GM18870 (cell line): ENCODE measurements around the gene NT5DC3.
"Not testable (repeated sequence)": the region's sequence is repeated elsewhere in the genome, so short reads cannot be mapped to it uniquely, and the experiment has no call there.

Experiments
- ATAC-seq: cut with Tn5 transposase; IDR thresholded peaks from one replicate; pipeline ENCODE4 v1.9.1; 2021; ENCODE audit warnings: moderate library complexity; ENCODE audit not compliant: unreplicated experiment

NT5DC3 gene

GRCh38 chr12:103855896-103856657 is 15.0 kb upstream of the NT5DC3 start:
- ATAC-seq, result no peak

DNA sequence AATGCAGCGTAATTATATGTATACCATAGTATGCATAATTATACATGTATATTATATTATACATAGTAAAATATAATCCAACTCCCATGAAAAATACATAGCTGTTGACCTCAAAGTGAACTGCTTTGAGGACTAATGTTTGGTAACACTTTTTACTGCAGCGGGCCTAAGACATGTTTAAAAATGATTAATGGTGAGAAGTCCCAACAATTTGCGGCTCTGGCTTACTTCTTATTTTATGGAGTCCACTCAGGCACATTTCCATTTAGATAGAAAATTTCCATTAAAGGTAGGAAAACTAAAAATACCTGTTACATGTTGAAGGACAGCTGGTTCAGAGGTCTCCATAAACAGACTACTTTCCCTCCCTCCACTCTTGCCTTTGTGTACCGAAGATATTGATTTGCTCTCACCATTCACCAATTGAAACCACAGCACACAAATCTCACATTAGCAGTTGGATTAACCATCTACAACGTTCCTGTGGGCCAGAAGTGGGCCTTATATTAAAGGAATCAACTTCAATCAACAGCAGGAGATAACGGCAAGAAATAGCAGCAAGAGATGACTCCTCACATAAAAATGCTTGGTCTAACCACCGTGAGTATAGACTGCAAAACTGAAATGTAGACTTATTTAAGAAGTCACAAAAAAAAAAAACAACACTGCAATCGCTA is 14.1 kb upstream of the NT5DC3 start:
- no peak for ATAC-seq

- no peak for ATAC-seq
These were observed 13.4 kb upstream of the NT5DC3 start for GRCh38 chr12:103854372-103854973.

DNA sequence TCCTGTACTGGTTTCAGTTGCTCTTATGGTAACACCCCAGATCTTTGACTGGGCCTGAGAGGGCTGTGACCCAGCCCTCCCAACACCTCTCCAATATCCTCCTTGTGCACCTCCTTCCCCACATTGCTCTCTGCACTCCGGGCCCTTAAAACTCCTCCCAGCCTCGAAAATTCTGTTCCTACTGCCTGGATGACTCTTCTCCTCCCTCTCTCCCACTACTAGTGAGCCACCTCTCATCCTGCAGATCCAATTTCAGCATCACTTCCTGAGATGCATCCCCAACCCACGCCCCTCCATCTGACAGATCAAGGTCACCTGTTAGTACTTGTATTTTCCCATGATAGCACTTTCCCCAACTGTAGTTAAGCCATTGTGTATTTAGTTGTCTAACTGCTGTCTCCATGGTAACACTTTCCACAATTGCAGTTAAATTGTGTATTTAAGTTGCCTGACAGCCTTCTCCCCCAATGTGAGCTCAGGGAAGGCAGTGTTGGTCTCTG is 11.5 kb upstream of the NT5DC3 start:
- ATAC-seq, result no peak

DNA sequence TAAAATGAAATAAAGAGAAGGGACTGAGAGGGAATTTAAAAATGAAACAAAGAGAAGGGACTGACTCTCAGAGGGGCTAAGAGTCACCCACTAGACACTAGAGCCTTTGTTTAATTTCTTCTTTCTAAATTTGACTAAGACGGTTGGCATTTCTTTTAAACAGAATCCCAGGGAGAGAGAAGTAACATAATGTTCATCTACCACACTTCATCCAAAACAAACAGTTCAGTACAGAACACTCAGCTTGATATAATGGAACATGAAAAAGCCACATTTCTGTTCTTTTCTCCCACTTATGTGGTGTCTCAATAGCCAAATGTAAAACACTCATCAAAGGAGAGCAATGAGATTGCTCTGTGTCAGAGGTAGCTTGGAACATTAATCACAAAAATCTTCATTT is 10.1 kb upstream of the NT5DC3 start:
- ATAC-seq, result no peak

DNA sequence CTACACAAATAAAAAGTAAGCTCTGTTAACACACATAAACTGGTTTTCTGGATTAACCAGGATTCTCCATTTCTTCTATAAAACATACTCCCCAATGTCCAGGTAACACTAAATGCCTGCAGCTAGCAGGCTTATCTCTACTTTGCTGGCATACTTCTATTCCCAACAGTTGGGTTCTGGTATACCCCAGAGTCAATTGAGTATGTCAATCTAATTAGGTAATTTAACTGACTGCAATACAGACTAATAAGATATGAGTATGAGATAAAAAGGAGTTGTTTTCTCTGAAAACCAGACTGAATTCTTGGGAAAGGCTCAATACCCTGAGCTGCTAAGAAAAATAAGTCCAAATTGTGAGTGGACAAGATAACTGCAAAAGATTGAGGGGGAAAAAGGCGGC is 9.4 kb upstream of the NT5DC3 start:
- ATAC-seq, result no peak

GRCh38 chr12:103848917-103849491 is 8.0 kb upstream of the NT5DC3 start:
- ATAC-seq, result no peak

DNA sequence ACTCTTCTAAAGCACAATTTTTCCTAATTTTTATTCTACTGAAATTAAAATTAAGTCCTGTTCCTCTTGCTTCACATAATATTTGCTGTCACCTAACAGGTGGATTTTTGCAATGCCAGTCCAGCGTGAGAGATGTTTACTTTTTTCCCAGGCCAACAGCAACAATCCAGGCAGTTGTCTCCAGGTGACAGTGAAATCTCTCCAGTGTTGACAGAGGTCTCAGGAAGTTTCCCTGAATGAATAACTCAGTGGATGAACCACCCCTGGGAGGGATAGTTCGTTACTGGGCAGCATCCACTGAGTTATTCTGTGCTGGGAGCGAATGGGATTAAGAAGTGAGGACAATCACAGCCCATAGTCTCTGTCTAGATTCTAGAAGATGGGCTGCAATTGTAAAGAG is 7.1 kb upstream of the NT5DC3 start:
- no peak for ATAC-seq

DNA sequence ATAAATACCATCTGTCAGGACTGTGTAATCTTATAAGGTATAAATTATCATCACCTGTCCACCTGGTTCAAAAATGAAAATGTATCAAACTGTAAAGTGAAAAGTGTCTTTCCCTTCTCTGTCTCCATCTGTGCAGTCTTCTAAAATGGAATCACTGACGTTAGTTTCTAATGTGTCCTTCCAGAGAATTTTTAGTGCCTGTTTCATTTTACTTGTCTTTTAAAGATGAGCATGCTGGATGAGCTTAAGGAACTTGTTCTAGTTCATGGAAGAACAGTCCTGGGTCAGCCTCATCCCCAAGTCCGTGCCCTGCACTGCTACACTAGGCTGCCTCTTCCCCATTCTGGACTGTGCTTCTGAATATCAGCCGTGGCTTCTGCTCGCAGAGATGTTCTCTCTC is 5.4 kb upstream of the NT5DC3 start:
- no peak for ATAC-seq

DNA sequence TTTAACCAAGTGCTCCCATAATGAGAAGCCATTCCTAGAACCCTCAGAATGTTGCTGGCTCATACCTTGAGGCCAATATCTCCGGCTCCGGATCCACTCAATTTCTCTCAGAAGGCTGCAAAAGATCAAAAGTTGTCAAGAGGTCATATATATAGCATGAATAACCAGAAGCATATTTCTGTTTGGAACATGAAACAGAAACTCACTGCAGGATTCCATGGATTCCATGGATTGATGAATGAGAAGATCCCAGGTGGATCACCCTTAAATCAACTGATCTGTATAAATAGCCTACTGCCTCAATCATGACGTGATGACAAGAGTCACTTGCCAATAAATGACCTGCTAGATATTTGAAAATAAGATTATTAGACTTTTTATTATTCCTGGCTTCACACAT is 3.3 kb upstream of the NT5DC3 start:
- no peak for ATAC-seq

DNA sequence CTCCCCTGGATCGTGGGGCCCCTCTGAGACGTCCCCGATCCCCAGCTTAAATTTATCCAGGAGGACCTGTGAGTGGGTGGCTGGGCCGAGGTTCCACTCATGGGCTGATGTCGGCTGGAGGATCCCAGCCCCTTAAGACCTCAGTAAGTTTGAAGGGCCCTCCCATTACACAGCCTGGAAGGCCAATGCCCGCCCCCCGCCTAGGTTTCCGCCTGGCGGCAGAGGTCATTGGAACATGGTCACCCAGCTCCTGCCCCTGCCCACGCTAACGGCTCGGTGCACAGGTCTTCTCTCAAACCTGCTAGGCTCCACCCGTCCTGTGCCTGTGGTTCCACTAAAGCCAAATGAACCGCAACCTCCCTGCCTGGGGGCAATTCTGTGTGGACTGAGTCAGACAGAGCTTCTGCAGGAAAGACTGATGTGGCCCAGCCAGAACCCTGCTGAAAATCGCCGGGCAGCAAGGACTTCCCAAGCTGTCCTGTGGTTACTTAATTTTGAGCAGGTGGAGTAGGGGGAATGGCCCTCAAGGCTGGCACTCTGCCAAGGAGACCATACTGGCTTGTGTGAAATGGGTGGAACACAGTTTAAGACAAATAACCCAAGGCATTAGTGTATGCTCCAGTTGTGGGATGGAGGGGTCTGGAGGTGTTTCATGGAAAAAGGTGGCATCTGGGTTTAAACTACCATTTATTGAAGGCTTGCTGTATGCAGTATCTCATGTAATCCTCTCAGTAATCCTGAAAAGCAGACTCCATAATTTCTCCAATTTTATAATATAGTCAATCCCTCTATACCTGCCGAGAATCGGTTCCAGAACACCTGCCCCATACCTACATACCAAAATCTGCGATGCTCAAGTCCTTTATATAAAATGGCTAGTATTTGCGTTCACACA is 903 bp upstream of the NT5DC3 start:
- ATAC-seq, result peak; percentile 10

DNA sequence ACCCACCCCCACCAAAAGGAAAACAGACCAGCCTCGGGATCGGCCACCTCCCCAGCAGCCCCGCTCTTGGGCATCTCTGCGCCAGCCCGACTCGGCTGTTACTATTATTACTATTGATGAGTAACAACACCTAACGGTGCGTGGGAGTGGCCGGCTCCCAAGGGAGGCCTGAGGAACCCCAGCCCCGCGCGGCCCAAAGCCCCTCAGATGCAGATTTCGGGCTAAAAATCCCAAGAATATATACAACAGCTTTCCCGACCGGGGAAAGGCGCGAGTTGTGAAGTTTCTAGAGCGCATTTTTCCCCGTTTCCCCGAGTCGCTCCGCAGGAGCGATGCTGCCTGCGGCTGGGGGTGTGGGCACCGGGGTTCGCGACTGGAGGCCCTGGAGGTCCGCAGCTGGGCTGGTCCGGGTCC is 565 bp downstream of the NT5DC3 start:
- peak; percentile 9 for ATAC-seq

DNA sequence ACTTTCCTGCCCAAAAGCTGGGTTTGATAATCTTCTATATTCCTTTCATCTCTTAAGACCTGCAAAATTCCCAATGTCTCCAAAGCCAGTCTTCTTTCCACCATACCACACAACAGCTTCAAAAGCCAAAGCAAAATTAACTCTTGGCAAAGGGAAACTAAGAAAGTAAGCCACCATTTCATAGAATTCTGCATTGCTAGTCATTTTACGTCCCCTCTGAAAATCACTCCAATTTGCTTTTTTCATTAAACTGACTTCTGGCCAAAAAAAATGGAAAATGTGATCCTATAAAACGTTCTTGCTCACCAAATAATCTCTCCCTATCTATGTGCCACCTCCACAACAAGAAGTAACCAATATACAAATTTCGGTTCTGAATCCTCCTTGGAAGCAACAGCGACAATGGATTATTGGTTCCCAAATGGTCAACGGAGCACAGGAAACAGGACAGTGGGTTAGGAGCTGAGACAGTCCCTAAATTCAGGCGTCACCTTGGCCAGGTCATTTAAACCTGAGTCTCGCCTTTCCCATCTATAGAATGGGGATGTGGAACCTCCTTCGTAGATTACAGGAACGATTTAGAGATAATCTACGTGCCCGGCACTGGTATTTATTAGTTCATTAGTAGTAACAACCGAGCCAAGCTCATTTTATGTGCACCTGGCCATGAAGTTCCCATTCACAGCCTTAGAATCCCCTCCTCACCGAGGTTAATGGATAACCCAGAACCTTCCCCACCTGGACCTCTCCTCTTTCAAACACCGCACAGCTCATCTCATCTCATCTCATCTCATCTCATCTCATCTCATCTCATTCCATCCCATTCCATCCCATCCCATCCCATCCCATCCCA is 1.2 kb downstream of the NT5DC3 start:
- no peak for ATAC-seq

DNA sequence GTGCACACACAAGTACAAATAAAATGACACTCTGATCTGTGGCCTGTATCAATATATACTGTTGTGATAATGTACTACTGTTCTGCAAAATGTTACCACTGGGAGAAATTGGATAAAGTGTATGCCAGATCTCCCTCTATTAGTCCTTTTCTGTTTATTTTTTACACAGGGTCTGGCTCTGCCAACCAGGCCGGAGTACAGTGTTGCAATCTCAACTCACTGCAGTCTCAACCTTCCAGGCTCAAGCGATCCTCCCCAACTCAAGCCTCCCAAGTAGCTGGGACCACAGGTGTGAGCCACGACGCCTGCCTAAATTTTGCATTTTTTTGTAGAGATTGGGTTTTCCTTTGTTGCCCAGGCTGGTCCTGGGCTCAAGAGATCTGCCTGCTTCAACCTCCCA is 1.9 kb downstream of the NT5DC3 start:
- ATAC-seq, result no peak

DNA sequence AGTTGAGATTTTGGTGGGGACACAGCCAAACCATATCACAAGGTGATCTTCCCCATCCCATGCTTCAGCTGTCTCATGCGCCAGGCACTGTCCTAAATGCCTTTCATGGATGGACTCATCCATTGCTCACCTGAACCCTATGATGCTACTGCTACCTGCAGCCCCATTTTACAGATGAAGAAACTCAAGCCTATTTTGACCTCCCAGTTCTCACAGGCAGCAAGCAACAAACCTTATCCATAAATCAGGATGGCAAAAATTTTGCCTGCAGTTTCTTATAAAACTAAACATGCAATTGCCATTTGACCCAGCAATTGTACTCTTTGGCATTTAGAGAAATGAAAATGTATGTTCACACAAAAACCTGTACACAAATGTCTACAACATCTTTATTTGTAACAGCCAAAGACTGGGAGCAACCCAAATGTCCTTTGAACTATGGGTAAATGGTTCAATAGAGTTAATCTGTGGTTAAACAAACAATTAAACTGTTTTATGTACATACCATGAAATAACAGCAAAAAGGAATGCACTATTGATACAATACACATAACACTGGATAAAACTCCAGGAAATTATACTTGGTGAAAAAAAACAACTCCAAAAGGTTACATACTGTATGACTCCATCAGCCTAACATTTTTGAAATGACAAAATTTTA is 2.6 kb downstream of the NT5DC3 start:
- ATAC-seq, result no peak

GRCh38 chr12:103836345-103836744 is 4.7 kb downstream of the NT5DC3 start:
- no peak for ATAC-seq

GRCh38 chr12:103835747-103836335 is 5.2 kb downstream of the NT5DC3 start:
- not testable (repeated sequence) for ATAC-seq

DNA sequence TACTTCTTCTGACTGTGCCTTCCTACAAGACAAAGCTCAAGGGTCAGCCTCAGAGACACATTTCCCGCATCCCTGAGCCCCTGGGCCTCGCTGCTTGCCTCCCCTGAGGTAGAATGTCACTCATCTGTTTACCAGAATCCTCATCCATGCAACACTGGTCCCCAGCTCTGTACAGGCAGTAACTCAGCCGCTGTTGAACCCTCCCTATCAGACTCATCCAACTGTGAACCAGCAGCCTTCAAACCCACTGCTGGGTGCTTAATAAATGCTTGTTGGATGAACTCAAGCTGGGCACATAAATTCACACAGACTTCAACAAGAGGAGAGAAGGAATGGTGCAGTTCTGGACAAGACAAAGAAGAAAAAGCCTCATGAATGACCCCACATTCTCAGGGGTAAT is 6.1 kb downstream of the NT5DC3 start:
- no peak for ATAC-seq

DNA sequence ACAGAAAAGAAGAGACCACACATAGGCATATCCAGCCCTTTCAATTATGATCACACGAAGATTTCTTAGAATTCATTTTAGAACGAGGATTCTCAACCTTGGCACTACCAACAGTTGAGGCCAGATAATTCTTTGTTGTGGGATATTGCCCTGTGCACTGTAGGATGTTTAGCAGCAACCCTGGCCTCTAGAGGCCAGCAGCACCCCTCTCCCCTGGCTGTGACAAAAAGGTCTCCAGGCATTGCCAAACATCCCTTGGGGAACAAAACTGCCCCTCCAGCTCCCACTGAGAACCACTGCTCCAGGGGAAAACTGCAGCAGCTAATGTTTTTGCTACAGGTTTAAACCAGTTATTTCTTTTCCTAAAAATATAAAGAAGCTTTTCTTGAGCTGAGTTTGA is 7.1 kb downstream of the NT5DC3 start:
- no peak for ATAC-seq
